NCI-H460 (cell line): ENCODE results near the gene EPHX1. TPM values are rescaled to one million over a fixed set of nuclear protein-coding genes. Genes with fewer than 3 reads are reported as not detected.
"Not testable (repeated sequence)": the region's sequence is repeated elsewhere in the genome, so short reads cannot be mapped to it uniquely, and the experiment has no call there.

Experiments used
- DNase-seq: peaks from one replicate; pipeline ENCODE4 v3.0.0-alpha.2; 2016; ENCODE audit warnings: low read depth; ENCODE audit errors: extremely low read depth
- polyA plus RNA-seq: library from polyadenylated mRNA; depleted of rRNA; stranded (reverse); fragments of >200 nt; gene quantifications from 2 replicates; pipeline ENCODE4 v1.2.3, GENCODE V29; 2014; cell fraction: nucleus; rRNA removed
- total RNA-seq: library from RNA; depleted of rRNA; stranded (reverse); fragments of >200 nt; shearing (Covaris generic); gene quantifications from 2 replicates; pipeline ENCODE4 v1.2.3, GENCODE V29; 2014; rRNA removed

Gene EPHX1
- total RNA-seq: 139 and 163 TPM in 2 replicates
- 229 and 395 TPM in 2 replicates for polyA plus RNA-seq

DNA sequence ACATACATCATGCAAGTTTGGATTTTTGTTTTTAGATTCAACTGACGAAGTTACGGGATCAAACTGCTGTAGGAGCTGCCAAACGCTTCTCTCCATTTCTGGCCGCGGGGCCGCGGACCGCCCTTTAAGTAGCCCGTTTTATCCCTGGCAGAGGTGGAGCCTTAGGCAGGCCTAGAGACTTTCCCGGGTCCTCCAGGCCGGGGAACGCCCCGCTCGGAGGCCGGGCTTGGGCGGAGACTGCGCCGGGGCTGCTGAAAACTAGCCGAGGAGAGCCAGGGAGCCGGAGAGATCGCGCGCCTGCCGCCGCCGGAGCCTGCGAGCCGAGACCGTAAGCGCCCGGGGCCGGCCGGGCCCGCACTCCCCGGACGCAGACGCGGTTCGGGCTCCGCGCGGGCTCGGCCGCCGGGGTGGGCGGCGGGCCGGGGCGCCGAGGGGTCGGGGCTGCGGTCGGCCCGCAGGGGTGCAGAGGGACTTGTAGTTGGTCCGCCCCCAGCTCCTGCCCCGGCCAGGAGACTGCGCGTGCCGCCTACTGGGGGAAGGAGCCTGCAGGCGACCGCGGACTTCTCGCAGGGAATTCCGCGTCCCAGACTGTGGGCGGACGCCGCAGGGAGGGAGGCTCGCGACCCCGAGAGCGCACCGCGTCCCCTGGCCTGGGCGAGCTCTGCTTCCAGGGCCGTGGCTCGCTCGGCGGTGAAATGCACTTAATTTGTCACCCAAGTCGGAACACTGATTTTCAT lies at the start of gene EPHX1:
Gene EPHX1, plus strand, starts transcription at position 283 of the 737 bp plus-strand sequence. CDS start 18,606 bp downstream, outside the sequence.
- peak; percentile 90 for DNase-seq

DNA sequence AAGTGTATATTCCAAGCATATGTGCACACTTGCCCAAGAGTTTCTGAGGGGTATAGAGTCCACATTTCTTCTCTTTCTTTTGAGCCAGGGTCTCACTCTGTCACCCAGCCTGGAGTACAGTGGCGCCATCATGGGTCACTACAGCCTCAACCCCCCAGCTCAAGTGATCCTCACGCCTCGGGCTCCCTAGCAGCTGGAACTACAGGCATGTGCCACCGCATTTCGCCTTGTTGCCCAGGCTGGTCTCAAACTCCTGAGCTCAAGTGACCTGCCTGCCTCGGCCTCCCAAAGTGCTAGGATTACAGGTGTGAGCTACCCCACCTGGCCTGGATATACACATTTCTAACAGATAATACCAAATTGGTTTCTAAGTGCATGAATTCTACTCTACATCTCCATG lies 49.4 kb upstream of the EPHX1 start:
- DNase-seq: no peak

DNA sequence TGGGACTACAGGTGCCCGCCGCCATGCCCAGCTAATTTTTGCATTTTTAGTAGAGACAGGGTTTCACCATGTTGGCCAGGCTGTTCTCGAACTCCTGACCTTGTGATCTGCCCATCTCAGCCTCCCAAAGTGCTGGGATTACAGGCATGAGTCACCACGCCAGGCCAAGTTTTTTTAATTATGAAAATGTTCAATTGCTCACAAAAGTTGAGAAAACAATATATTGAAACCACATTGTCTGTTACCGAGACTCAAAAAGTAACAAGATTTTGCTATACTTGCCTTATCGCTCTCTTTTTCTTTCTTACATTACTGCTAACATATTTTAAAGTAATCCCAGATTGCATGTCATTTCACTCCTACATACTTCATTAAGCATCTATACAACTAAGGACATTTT lies 48.5 kb upstream of the EPHX1 start:
- DNase-seq: not testable (repeated sequence)

DNA sequence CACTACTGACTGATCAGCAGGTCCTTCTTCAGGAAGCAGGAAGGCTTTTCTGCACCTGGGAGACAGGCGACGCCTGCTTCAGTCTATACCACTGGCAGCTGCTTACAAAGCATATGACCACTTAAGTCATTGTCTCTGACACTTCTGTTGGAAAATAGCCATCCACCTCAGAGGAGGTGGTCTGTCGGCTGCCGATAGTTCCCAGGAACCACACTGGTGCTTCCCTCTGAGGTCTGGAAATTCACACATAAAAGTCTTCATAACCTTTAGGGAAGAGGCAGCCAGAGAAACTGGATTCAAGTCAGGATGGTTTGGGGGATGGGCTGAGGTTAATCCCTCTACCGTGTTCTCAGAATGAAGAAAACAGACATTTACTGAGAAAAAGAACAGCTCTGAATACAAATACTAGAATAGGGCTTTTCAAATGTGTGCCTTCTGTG lies 47.9 kb upstream of the EPHX1 start:
- no peak for DNase-seq

DNA sequence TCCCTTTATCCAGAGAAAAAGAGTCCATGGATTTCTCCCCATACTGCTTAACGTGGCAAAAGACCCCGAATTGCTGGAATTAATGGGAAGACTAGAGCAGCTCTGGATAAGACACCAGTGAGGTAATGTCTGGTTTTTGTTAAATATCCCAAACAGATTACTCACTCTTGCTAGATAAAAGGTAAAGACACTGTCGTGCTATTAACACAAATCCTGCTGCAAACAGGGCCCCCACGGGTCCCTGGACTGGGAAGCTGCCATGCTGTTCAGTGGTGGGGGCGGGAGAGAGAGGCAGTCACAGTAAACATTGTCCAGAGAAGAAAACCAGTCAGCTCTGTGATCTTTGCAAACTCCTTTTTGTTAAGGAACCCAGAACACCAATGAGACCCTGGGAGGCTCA lies 47.5 kb upstream of the EPHX1 start:
- DNase-seq: no peak

DNA sequence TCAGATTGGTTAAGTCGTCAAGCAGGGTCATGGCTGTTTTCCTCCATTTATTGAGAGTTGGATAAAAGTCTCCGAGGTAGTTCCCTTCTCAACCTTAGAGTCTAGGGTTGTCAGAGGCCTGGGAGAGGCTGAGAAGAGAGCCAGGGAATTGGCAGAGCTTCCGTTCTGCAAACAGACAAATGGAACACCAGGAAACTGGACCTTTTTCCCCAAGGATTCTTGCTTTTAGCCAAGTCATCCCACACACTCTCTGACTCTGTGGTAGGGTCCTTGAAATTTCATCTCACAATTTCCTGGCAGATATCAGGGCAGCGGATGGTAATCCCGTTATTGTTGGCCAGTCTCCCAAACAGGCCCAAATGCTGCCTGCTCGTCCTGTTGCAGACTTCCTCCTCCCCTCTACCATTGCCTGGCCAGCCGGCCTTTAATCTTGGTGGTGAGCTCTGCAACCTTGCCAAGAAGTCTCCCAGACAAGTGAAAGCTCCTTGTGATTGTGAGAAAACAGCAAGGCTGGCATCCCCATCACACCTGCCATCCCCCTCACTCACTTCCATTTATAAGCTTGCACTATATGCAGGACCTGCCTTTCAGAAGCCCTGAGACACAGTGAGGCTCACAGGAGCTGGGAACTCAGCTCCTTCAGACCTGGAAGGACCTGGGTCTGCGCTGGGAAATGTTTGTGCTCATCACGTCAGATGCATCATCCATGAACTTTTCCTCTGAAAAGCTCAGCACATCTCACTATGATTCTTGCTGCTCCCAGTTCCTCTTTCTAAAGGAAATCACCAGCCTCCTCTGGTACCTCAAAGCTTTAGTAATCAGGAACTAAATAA lies 46.0 kb upstream of the EPHX1 start:
- DNase-seq: no peak

DNA sequence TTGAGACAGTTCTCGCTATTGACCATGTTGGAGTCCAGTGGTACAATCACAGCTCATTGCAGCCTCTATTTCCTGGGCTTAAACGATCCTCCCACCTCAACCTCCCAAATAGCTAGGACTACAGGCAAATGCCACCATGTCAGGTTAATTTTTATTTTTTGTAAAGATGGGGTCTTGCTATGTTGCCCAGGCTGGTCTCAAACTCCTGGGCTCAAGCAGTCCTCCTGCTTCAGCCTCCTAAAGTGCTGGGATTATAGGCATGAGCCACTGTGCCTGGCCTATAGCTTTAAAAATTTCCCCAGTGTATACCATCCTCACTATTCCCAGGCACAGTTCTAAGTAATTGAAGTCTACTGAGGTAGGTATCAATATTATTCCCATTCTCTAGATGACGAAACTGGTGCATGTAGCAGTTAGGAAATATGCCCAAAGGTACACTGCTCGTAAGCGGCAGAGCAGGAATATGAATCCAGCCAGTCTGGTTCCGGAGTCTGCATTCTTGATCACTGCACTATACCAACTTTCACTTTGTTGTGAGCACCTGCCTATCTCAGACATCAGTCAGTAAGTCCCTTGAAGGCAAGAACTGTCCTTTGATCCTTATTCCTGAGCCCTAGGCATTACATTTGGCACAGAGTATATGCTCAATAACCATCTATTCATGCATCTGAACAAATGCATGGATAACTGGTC lies 43.8 kb upstream of the EPHX1 start:
- DNase-seq: no peak

DNA sequence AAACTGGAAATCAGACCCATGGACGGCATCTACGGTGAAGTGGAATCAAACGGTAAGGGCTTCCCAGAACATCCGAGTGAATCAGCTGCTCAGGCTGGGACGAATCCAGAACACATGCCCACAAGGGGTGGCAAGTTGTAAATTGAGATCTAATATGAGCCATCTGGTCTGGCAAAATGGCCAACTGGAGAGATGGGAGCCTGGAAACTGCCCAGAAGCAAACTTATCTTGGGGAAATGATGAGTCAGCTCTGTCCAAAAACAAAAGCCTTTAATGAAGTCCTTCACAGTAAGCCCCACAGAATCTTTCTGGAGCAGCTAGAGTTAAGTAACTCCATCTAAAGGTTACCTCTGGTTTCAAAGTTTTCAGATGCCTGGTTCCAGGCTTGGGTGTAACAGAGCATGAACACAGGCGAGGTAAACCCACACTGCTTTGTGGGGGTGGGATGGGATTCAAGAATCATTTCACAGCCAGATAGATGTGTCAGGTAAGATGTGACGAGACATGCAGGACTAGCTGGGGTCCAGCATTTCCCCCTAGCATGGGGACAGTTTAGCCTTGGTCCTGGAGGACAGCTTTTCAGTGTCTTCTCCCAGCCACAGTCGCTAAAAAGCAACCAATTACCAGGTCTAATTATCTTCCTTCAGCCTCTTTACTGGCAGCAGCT lies 42.8 kb upstream of the EPHX1 start:
- no peak for DNase-seq

DNA sequence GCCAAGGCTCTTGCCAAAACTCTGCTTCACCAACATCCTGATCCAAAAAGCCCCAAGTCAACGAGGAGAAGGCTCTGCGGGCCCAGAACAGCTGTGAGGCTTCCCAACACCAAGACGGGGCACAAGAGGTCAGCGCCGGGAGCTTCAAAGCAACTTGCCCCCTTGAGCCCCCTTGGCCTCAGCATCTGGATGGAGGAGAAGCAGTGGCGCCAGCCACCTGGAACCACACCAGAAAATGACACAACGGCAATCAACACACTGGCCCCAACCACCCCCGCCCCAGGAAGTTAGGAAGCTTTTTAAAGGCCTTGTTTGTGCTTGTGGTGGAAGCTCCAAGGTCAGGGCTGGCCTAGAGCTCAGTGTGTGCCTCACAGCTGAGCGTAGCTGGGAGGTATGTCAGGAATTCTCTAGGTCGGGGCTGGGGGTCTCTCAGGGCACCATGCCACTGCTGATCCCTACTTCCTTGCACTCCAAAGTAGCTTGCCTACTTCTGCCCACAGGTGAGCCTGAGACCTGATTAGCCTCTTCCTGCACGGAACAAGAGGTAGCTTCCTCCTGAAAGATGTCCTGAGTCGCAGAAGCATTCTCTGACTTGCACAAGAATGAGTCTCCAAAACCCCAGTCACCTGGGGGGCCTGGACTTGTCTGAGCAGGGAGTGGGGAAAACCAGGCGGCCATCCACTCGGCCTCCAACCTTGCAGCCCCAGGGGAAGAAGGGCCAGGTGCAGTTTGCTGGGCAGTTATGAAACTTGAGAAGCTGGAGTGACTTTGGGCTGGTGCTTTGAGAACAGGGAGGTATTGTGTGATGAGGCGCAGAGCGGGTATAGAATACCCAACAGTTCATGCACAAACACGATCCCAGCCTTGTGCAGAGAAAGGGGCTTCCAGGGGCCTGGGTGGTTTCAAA lies 42.0 kb upstream of the EPHX1 start:
- DNase-seq: no peak

DNA sequence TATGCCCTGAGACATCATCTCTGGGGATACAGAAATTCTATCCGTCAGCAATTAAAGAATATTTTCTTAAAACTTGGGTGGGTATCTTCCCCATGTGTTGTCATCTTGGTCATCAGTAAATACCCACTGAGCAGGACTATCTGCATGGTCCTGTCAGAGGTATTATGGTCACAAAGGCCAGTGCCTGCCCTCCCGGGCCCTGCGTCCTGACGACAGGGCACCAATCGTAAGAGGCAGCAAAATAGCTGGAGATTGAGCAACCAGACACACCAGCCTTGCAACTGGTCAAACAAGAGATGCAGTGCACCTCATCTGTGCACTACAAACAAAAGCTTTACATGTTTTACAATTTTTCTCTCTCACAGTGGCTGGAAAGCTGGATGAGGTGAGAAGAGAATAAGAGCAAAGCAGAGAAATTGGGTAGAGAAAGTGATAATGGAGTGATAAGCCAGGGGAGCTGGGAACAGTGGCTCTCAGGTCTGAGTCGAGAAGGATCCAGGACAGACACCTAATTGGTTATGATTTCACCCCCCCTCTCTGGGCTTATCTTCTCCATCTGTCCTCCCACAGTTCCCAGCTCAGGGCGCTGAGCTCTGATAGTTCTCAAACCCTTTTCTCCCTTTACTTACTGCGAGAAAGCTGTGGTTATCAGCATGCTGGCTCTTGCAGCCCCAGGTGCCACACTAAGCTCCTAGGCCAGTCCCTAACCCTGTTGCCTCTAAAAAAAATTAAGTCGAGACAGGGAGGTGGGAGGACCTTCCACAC lies 41.1 kb upstream of the EPHX1 start:
- DNase-seq: no peak

DNA sequence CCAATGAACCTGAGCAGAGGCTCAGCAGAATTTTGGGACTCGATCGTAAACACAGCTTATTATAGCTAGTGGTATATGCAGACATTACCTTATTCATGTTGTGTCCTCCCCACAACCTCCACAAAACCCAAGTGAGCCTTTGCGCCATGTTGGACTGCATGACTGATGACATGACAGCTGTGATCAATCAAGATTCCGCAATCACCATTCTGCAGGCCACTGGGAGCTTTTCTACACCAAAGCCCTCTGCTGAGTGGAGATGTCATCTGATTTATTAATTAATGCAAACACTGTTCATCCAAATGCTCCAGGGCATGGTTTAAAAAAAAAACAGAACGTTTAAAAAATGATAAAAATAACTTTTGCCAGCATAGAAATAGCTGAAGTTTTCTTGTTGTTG lies 40.2 kb upstream of the EPHX1 start:
- DNase-seq: no peak

DNA sequence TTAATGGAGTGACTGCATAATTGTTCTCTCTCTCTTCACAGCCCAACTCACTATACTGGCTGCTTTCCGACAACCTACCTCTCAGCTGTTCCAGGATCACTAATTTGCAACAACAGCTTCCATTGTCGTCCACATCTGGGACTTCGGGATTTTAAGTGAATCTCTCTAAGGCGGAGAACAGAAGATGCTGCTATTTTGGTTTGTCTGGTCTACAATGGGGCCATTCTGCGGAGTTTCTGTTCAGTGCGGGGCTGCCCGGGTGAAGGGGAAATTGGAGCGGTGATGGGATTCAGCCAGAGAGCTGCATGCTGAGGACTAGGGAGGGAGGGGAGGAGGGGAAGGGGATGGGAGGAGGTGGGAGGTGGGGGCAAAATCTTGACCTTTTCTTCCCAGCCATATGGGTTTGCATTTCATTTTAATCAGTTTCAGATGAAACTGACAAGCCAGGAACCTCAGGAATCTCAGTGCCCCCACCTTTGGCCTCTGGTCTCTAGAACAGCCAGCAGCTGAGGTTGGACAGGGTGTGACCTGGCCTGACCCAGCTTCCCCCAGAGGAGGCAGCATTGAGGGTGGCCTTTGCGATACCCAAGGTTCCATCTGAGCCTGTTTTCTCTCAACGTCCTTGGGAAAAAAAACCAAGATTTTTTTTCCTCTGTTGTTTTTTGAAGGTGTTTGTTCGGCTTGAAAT lies 39.2 kb upstream of the EPHX1 start:
- no peak for DNase-seq

DNA sequence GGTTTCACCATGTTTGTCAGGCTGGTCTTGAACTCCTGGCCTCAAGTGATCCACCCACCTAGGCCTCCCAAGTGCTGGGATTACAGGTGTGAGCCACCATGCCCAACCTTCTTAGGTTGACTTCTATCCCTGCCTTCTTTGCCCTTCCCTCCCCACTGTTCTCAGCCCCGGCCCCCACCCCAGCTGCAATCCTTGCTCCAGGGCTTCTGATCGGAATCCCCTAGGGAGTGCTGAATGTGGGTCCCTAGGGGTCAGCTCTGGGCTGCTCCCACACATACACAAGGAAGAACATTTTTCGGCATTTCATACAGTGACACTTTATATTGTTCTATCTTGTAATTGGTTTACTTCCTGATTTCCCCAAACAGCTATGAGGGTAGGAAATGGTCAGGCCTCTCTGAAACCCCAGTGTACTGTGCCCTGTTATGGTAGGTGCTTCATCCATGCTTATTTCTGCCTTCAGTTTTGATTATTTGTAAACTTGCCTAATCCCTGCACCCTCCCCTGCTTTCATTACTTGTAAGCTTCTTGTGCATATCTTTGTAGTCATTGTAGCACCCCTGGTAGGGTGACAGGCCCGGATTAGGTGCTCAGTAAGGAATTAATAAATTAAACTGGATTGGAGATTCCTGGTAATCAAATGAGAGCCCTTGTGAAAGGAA lies 38.1 kb upstream of the EPHX1 start:
- no peak for DNase-seq

DNA sequence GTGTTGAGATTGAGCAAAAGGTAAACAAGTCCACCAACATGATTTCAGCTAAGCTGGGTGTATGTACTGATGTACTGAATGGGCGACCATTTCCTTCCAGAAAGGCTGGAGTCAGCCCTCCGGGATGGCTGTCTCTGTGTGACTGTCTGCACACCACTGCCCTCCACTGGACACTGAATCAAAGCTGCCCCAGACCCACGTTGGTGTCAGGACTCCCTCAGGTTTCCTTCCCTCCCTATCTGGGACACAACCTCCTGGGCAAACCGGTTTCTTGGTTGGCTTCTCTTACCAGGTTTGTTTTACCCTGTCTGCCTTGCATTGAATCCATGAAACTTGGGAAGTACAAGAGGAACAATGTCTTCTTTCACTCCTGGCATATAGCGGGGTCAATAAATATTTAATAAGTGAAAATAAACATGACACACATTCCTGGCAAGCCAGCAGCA lies 37.6 kb upstream of the EPHX1 start:
- peak; percentile 95 for DNase-seq

DNA sequence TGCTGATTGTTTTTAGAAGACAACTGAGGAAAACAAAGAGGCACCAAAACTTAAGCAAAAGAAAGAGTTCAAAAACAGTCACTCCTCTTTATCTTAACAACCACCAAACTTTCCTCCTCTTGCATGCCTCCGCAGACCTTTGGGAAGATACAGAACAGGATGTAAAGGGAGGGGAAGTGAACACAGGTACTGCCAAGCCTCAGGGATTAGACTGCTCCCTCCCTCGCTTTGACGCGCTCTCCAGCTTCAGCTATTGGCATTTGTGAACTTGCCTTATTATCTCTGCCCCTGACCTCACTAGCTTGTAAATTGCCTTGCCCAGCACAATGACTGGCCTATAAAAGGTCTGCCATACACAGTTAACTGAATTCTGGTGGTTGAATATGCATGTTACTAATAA lies 37.1 kb upstream of the EPHX1 start:
- DNase-seq: no peak

DNA sequence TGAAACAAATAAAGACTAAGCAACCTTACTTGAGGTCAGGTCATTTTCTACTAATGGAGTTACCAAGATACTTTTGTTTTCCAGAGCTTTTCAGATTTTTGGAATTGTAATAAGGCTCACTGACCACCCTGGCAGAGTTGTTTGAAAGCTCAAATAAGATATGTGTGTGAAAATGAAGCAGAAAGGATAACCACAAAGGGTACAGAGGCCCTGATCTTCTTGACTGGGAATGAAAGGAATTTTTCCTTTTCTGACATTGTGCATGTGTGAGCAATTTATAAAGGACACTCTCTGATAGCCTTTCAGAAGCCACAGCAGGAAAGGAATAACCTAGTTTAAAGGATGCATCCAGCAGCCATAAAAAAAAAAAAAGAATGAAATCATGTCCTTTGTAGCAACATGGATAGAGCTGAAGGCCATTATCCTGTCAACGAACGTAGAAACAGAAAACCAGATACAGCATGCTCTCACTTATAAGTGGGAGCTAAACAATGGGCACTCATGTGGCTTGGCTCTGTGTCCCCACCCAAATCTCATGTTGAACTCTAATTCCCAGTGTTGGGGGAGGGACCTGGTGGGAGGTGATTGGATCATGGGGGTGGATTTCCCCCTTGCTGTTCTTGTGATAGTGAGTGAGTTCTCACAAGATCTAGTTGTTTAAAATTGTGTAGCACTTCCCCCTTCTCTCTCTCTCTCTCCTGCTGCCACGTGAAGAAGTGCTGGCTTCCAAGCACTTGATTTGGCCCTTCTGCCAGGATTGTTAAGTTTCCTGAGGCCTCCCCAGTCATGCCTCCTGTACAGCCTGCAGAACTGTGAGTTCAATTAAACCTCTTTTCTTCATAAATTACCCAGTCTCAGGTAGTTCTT lies 35.4 kb upstream of the EPHX1 start:
- no peak for DNase-seq

DNA sequence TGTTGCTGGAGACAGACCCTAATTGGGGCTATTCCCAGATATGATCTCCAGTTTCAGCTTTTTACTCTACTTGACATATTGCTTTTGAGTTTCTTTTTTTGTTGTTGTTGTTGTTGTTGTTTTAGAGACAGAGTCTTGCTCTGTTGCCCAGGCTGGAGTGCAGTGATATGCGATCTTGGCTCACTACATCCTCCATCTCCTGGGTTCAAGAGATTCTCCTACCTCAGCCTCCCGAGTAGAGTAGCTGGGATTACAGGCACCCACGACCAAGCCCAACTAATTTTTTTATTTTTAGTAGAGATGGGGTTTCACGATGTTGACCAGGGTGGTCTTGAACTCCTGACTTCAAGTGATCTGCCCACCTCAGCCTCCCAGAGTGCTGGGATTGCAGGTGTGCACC lies 33.6 kb upstream of the EPHX1 start:
- no peak for DNase-seq
